GM13976 (cell line): ENCODE results near the gene CFAP100.

ENCODE experiments used
- DNase-seq: peaks from one replicate; pipeline ENCODE4 v3.0.0; 2012; ENCODE audit warnings: low spot score
- in situ Hi-C: fragments of 300-500 bp; cut with MboI; formaldehyde crosslinking; loops from one replicate; pipeline ENCODE4 v1.12.0; 2022; ENCODE audit warnings: low sequenced_read_pairs, mixed read lengths, inconsistent platforms; ENCODE audit not compliant: unreplicated experiment
- TF ChIP-seq, protein P1 (sequence below): IDR thresholded peaks from 2 replicates; pipeline ENCODE4 v1.5.1; 2012; ENCODE audit warnings: borderline replicate concordance, mild to moderate bottlenecking; ENCODE audit not compliant: insufficient read depth; ENCODE audit errors: extremely low read depth, missing control alignments, control extremely low read depth

The CFAP100 gene

DNA sequence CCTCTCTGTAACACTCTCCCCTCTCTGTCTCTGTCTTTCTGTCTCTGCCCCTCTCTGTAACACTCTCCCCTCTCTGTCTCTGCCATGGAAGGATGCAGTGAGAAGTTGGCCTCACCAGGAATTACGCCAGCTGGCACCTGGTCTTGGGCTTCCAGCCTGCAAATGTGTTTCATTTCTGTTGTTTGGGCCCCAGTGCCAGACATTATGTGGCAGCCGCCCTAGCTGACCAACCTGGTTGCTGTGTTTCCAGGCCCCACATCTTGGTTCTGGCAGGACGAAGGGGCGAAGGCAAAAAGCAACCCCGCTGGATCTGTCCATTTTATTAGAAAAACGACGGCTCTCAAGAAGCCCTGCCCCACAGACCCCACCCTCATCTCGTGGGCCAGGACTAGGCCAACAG is 86.2 kb downstream of the CFAP100 start:
- TF ChIP-seq, protein P1, sequence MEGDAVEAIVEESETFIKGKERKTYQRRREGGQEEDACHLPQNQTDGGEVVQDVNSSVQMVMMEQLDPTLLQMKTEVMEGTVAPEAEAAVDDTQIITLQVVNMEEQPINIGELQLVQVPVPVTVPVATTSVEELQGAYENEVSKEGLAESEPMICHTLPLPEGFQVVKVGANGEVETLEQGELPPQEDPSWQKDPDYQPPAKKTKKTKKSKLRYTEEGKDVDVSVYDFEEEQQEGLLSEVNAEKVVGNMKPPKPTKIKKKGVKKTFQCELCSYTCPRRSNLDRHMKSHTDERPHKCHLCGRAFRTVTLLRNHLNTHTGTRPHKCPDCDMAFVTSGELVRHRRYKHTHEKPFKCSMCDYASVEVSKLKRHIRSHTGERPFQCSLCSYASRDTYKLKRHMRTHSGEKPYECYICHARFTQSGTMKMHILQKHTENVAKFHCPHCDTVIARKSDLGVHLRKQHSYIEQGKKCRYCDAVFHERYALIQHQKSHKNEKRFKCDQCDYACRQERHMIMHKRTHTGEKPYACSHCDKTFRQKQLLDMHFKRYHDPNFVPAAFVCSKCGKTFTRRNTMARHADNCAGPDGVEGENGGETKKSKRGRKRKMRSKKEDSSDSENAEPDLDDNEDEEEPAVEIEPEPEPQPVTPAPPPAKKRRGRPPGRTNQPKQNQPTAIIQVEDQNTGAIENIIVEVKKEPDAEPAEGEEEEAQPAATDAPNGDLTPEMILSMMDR = no peak
- in situ Hi-C loops = no loop called here
- DNase-seq = no peak

DNA sequence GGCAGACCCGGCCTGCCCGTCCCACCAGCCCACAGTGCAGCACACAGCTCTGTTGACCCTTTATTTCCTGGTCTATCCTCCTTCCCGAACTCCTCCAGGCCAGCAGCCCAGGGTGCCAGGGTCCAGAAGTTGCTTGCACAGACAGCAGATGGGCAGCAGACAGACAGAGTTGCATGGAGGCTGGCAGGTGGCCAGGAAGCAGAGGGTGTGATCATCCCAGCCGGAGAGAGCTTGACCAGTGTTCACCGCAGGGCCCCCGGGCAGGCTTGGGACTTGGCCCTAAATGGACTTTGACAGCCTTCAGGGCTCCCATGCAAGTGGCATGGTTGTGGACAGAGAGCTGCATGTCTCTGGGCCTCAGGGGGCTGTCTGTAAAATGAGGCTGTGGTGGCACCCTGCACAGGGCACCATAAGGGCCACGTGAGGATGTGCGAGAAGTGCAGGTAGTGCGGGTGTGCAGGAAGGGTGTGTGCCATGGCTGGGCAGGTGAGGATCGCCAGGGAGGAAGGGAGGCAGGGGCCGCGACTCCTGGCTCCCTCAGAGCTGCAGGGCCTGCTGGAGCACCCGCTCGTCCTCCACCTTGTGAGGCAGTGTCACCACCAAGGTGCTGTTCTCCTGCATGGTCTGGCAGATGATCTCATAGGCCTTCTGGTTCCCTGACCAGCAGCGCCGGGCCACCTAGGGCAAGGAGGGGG is 87.2 kb downstream of the CFAP100 start:
- in situ Hi-C loops = no loop called here
- DNase-seq = no peak
- TF ChIP-seq, protein P1 = no peak

DNA sequence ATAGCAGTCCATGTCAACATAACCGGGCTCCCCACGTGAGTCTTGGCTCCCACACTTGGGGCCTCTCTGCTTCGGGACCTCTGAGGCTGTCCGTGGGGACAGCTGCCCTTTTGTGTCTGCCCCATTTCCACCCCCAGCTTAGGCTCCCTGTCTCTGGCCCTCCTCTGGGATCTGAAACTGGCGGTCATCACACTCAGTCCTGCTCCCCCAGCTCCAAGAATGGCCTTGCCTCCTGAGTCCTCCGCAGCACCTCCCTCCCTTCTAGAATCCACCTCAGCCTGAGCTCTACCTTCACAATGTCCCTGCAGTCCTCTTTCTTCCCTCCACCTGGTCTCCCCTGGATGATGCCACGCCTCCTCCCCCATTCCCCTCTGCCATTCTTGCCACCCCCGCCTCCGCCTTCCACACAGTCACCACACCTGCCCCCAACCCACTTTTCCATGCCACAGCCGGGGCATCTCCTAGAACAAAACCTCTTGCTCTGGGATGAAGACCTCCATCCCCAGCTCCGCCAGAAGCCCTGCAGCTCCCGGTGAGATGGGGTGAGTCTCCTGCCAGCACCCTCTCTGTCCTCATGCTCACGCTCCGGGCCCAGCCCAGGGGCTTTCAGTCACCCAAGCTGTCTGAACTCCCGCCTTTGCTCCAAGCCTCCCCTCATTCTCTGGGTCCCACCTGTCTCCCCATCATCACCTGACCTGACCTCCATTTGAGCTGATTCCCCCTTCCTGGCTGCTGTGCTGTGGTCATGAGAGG is 88.0 kb downstream of the CFAP100 start:
- DNase-seq = no peak
- in situ Hi-C loops = no loop called here
- TF ChIP-seq, protein P1 = no peak

DNA sequence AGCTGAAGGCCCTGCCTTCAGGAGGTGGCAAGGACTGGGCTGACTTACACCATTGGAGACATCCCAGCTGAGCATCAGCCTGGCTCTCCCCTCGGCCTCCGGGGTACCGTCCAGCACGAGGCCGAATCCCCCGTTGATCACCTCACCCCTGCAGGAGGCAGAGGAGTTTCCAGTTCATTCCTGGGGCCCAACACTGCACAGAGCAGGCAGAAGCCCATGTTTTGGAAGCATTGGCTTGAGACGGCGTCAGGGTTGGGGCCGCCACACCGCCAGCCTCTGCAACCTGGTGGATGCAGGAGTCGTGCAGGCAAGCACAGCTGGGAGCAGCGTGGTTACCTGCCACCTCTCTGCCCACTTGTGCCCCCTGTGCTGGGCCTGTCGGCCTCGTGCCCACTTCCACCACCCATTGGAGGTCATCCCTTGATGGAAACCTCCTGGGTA is 88.6 kb downstream of the CFAP100 start:
- TF ChIP-seq, protein P1 = no peak
- in situ Hi-C loops = no loop called here
- DNase-seq = no peak

DNA sequence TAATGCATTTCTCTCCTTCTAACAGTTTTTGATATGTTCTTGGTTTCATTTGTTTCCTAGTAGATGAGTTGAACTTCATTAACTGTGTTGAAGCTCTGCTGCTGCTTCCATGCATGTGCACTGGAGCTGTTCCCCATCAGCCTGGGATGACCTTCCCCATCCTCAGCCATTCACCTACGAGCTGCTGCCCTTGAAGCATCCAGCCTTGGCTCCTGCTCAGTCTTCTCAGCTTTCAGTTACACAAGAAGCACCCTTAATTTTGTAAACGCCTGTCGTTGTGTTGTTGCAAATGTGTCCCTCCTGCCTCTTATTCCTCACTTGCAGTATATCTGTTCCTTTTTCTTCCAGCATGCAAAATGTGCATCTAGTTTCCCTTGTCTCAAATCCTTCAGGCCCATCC is 89.4 kb downstream of the CFAP100 start:
- in situ Hi-C loops = no loop called here
- no peak for DNase-seq
- TF ChIP-seq, protein P1 = no peak

DNA sequence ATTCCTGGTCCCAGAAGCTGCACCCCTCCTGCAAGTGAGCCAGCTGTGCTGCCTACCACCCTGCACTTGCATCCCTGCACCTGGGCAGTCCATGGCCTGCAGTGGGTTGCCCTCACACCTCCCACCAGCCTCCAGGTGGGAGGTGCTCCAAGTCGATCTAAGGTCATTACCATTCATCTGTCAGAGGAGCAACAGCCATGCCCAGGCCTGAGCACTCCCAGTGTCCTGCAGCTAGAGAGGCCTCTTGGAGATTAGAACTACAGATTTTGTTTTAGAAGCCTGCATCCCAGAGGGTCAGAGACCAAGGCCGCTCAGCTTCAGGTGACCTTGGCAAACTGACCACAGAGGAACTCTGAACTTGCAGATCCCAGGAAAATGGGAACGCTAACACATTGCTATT is 90.0 kb downstream of the CFAP100 start:
- DNase-seq = no peak
- in situ Hi-C loops = no loop called here
- TF ChIP-seq, protein P1 = no peak
